Retinal pigment epithelial cell (primary cell): ENCODE measurements around the gene ARL8A.
"Not testable (repeated sequence)": the region's sequence is repeated elsewhere in the genome, so short reads cannot be mapped to it uniquely, and the experiment has no call there.

Experiments used
- DNase-seq: peaks from one replicate; pipeline ENCODE4 v3.0.0-alpha.2; 2010; ENCODE audit warnings: low read depth
- H3K4me3 ChIP-seq: 2 replicates; pipeline ENCODE4 v1.5.1; 2011; ENCODE audit warnings: mild to moderate bottlenecking, low read length, control low read depth, moderate library complexity
- CTCF ChIP-seq: conservative IDR thresholded peaks from 2 replicates; pipeline ENCODE4 v1.5.1; 2011; ENCODE audit warnings: low read depth, low read length, control low read depth, inconsistent platforms

Gene ARL8A

GRCh38 chr1:202181586-202181985, 37.0 kb upstream of the ARL8A start:
- no peak for DNase-seq
- no peak overlapping the region for H3K4me3 ChIP-seq
- TF ChIP-seq CTCF: no peak

- H3K4me3 ChIP-seq, DNase-seq: not testable (repeated sequence)
Observed at GRCh38 chr1:202180751-202181139, 36.2 kb upstream of the ARL8A start.

- no peak overlapping the region for H3K4me3 ChIP-seq
- no peak for TF ChIP-seq CTCF
Observed at GRCh38 chr1:202179828-202180750, 35.6 kb upstream of the ARL8A start.

GRCh38 chr1:202176949-202177927, 32.7 kb upstream of the ARL8A start:
- no peak for TF ChIP-seq CTCF
- no peak overlapping the region for H3K4me3 ChIP-seq
- no peak for DNase-seq

More at GRCh38 chr1:202179828-202180750, 35.6 kb upstream of the ARL8A start:
- DNase-seq: no peak

- no peak overlapping the region for H3K4me3 ChIP-seq
- TF ChIP-seq CTCF: no peak
- no peak for DNase-seq
Observed at GRCh38 chr1:202173993-202174392, 29.5 kb upstream of the ARL8A start.

GRCh38 chr1:202172015-202172355, 27.4 kb upstream of the ARL8A start:
- no peak for TF ChIP-seq CTCF
- DNase-seq: no peak
- no peak overlapping the region for H3K4me3 ChIP-seq

GRCh38 chr1:202171292-202172014, 26.9 kb upstream of the ARL8A start:
- no peak for TF ChIP-seq CTCF
- DNase-seq: no peak
- H3K4me3 ChIP-seq: no peak overlapping the region
